Activated T-helper 9 cell treated with anti-CD3 and anti-CD28 coated beads, Interleukin-2, amount 50 U/mL, for 16 hours (primary cell): ENCODE measurements around the gene CHST2.
"Not testable (repeated sequence)": the region's sequence is repeated elsewhere in the genome, so short reads cannot be mapped to it uniquely, and the experiment has no call there.

Source experiments
- DNase-seq: peaks from one replicate; pipeline ENCODE4 v3.0.0-alpha.2; 2020; ENCODE audit warnings: low read depth

Gene CHST2

DNA sequence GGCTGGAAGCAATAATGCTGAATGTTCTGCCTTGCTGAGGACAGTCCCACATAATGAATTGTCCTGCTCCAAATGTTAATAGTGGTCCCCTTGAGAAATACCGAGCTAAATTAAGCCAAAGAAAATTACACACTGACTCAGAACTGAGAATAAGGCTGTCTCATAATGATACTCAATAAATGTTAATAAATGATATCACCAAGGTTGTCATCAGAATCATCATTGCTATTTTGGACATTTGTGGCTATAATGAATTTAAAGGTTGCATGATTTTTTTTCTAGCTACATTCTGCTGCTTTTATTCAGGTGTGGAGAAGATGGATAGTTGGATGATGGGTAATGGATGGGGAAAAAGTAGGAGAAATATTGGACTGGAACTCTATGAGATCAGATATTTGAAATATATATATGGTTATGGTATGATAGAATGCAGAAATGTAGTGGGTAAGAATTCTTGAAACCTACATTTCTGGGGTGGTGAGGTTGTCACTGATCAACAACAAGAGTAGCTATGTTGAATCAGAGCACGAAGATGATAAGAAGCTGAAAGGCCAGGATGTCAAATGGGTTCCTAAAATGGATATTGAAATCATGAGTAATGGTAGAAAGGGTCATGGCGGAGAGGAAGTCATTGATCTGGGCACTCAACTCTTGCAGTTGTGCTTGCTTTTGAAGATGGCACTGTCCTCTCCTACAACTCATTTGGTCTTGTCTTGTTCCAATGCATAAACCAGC lies 12.8 kb downstream of the CHST2 start:
- DNase-seq = no peak

DNA sequence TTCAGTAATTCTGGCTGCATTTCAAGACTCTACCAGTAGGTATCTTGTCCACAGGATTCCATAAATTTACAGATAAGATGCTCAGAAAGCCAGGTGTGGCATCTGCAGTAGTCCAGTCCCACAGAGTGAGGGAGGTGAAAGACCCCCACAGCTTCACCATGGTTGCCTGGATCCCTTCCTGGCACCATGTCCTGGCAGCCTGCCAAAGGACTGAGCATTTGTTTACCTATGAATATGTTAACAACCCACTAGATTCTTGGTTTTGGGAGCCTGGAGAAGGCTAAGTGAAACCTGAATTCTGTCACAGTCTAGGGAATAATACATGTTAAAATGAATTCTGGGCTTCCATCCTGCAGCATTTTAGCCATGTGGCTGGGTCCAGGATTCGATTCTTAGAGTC lies 14.9 kb downstream of the CHST2 start:
- no peak for DNase-seq

DNA sequence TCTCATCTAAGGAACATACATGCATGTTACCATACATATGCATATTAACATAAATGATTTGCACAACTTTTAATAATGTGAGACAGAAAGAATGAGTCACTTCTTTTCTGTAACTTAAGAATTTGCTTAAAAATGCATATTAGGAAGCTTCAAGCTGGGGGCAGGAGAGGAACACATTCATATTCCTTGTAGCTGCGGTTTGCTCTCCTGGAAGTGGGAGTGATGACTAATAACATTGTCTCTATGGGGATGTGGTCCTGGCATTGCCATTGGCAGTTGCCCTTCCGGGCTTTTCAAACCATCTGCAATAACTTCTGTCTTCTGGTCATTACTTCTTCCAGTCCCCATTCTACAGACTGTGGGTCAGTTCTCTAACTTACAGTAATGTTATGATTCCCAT lies 15.6 kb downstream of the CHST2 start:
- DNase-seq = no peak

- DNase-seq = no peak
Observed at GRCh38 chr3:143137435-143138036, 18.0 kb downstream of the CHST2 start.

GRCh38 chr3:143138953-143139352 lies 19.4 kb downstream of the CHST2 start:
- DNase-seq = no peak

GRCh38 chr3:143139762-143140161 lies 20.2 kb downstream of the CHST2 start:
- no peak for DNase-seq

DNA sequence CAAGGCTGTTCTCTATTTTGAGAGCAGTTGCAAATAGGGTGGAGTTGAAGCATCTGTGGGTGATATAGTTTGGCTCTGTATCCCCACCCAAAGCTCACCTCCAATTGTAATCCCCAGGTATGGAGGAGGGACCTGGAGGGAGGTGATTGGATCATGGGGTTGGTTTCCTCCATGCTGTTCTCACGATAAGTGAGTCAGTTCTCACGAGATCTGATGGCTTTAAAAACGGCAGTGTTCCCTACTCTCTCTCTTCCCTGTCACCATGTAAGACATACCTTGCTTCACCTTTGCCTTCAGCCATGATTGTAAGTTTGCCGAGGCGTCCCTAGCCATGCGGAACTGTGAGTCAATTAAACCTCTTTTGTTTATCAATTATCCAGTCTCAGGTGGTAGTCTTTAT lies 21.0 kb downstream of the CHST2 start:
- no peak for DNase-seq

DNA sequence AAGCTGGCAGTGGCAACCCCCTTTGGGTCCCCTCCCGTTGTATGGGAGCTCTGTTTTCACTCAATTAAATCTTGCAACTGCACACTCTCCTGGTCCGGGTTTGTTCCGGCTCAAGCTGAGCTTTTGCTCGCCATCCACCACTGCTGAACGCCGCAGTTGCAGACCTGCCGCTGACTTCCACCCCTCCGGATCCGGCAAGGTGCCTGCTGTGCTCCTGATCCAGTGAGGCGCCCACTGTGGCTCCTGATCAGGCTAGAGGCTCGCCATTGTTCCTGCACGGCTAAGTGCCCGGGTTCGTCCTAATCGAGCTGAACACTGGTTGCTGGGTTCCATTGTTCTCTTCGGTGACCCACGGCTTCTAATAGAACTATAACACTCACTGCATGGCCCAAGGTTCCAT lies 22.8 kb downstream of the CHST2 start:
- no peak for DNase-seq

GRCh38 chr3:143145906-143146305 lies 26.3 kb downstream of the CHST2 start:
- no peak for DNase-seq

- DNase-seq = no peak
Observed at GRCh38 chr3:143146486-143147274, 27.1 kb downstream of the CHST2 start.

GRCh38 chr3:143147707-143148106 lies 28.1 kb downstream of the CHST2 start:
- no peak for DNase-seq

- no peak for DNase-seq
Observed at GRCh38 chr3:143150071-143150470, 30.5 kb downstream of the CHST2 start.

DNA sequence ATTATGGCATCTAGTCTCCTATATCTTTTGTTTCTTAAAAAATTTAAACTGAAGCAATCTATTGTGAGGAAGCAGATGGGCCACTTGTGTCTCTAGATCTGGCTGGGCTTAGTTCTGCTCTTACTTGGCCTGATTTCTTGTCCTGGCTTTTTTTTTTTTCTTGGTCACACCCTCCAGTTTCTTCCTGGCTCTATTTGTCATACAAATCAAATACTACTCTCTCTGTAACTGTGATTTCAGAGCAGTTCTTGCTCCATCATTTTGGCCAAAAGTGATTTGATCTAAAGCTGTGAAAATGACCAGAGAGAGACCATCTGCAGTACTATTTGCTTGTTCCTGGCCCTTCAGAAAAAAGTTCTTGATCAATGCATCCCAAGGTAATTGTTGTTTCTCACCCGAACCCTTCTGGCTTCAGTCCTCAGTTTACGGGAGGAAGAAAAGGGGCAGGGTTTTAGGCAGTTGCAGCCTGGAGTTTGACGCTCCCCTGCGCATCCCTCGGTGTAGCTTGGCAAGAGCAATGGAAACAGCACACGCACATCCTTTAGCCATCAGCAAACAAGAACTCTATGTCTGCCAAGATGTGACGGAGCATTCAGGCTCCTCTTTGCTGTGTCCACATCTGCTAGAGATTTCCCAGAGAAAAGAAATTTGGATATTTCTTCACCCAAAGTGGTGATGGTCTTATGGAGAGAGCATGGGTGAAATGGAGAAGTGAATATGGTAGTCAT lies 31.6 kb downstream of the CHST2 start:
- no peak for DNase-seq

GRCh38 chr3:143152043-143152442 lies 32.5 kb downstream of the CHST2 start:
- DNase-seq = no peak

- no peak for DNase-seq
Observed at GRCh38 chr3:143155756-143156155, 36.2 kb downstream of the CHST2 start.

- DNase-seq = no peak
Observed at GRCh38 chr3:143158014-143158988, 38.7 kb downstream of the CHST2 start.

DNA sequence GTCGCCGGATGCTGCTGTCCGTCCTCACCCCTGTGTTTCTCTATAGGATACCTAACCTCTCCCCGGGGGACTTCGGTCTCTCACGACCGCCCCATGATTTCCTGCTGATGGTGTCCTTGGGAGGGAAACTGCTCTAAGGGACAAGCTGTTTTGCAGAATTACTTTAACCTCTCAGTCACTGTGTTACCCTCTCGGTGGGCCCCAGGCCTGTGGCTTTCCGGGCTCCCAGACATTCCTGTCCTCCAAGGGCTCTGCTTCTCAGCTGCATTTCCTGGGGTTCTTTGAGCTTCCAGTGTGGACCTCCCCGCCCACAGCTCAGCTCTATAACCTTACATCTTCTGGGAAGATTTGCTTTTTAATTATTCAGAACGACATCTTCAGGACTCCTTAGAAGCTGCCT lies 40.9 kb downstream of the CHST2 start:
- DNase-seq = no peak

GRCh38 chr3:143163562-143164100 lies 44.1 kb downstream of the CHST2 start:
- no peak for DNase-seq

DNA sequence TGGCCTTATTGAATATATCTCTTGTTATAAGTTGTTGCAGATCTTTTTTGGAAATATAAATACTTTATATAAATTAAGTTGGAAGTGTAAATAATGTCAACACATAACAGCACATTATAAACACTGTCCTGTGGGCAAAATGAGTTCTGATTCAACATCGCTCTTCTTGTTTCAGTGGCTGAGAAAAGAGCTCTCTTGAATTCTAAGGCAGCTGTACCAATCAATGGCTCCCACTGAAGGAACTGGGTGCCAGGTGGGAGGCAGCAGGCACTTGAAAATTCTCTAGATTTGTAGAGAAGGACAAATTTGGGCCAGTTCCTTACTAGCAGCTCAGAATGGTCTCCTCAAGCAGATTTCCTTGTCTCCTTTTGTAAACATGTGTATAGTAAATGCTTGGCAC lies 45.6 kb downstream of the CHST2 start:
- DNase-seq = no peak

- not testable (repeated sequence) for DNase-seq
Observed at GRCh38 chr3:143165612-143166285, 46.2 kb downstream of the CHST2 start.
